Activated B cell treated with CpG ODN at 0.5 μM for 24 hours (primary cell): ENCODE results near the gene RANBP2. TPM values are rescaled to one million over a fixed set of nuclear protein-coding genes. Genes with fewer than 3 reads are reported as not detected.

Experiments used
- ATAC-seq: fragments of 200-7000 bp; cut with Tn5 transposase; one replicate; pipeline ENCODE4 v1.10.0; 2021; ENCODE audit warnings: low read depth, mild to moderate bottlenecking, moderate library complexity
- CTCF ChIA-PET: fragments of 350-600 bp; sonication (Branson Sonifier 250); formaldehyde crosslinking; loops from one replicate; lab custom pipeline; 2021; ENCODE audit warnings: antibody characterized with exemption; lab: Charles Lee
- POLR2A ChIA-PET: fragments of 350-600 bp; sonication (Branson Sonifier 250); formaldehyde crosslinking; loops from one replicate; lab custom pipeline; 2021; ENCODE audit warnings: antibody characterized with exemption; lab: Charles Lee
- DNase-seq: peaks from one replicate; pipeline ENCODE4 v3.0.0; 2022
- H3K27ac Mint-ChIP-seq: one replicate; pipeline ENCODE4 v1.8.0; 2020; ENCODE audit warnings: mixed read lengths
- H3K27me3 Mint-ChIP-seq: one replicate; pipeline ENCODE4 v1.8.0; 2021; ENCODE audit warnings: mixed read lengths
- H3K36me3 Mint-ChIP-seq: one replicate; pipeline ENCODE4 v1.8.0; 2021; ENCODE audit warnings: low read depth, mixed read lengths
- H3K4me1 Mint-ChIP-seq: one replicate; pipeline ENCODE4 v1.8.0; 2021; ENCODE audit warnings: mixed read lengths
- H3K4me3 Mint-ChIP-seq: one replicate; pipeline ENCODE4 v1.8.0; 2020; ENCODE audit warnings: mild to moderate bottlenecking, mixed read lengths
- H3K9me3 Mint-ChIP-seq: one replicate; pipeline ENCODE4 v1.8.0; 2020; ENCODE audit warnings: mixed read lengths
- intact Hi-C: fragments of 100-400 bp; cut with micrococcal nuclease; formaldehyde crosslinking; loops from one replicate; pipeline ENCODE4 v1.15.1; 2024
- total RNA-seq: library from RNA; stranded (reverse); gene quantifications from 2 replicates; pipeline ENCODE4 v1.2.3, GENCODE V29; 2022
- TF ChIP-seq, protein P1 (sequence below): fragments of 200-600 bp; IDR thresholded peaks from one replicate; pipeline ENCODE4 v1.8.0; 2022; ENCODE audit warnings: antibody characterized with exemption, mild to moderate bottlenecking

Gene RANBP2
- total RNA-seq, 1 donor from 2014 or later, result 68.5 TPM

- Mint-ChIP-seq H3K4me1 (no peaks in the 10 kb centered on the region), H3K27ac (no peak overlapping the region), H3K36me3 (peaks cover 67% of the 10 kb centered on the region), H3K9me3 (peaks cover 17% of the 10 kb centered on the region), H3K27me3 (no peaks in the 10 kb centered on the region), H3K4me3 (no peak overlapping the region)
- intact Hi-C loops, result no loop called here
- DNase-seq, result no peak
- ChIA-PET POLR2A (no interaction called here), CTCF (no interaction called here)
- ATAC-seq, result no peak
- TF ChIP-seq, protein P1, sequence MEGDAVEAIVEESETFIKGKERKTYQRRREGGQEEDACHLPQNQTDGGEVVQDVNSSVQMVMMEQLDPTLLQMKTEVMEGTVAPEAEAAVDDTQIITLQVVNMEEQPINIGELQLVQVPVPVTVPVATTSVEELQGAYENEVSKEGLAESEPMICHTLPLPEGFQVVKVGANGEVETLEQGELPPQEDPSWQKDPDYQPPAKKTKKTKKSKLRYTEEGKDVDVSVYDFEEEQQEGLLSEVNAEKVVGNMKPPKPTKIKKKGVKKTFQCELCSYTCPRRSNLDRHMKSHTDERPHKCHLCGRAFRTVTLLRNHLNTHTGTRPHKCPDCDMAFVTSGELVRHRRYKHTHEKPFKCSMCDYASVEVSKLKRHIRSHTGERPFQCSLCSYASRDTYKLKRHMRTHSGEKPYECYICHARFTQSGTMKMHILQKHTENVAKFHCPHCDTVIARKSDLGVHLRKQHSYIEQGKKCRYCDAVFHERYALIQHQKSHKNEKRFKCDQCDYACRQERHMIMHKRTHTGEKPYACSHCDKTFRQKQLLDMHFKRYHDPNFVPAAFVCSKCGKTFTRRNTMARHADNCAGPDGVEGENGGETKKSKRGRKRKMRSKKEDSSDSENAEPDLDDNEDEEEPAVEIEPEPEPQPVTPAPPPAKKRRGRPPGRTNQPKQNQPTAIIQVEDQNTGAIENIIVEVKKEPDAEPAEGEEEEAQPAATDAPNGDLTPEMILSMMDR, result no peak
These were observed 87.3 kb downstream of the RANBP2 start for GRCh38 chr2:108806371-108807113.

DNA sequence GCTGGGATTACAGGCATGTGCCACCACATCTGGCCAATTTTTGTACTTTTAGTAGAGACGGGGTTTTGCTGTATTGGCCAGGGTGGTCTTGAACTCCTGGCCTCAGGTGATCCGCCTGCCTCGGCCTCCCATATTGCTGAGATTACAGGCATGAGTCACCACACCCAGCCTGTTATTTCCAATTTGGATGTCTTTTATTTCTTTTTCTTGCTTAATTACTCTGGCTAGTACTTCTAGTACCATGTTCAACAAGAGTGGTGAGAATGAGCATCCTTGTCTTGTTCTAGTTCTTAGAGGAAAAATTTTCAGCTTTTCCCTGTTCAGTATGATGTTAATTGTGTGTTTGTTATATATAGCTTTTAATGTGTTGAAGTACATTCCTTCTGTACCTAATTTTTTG, 90.7 kb downstream of the RANBP2 start:
- DNase-seq (no peak), ATAC-seq (no peak)
- peaks cover 66% of the 10 kb centered on the region for H3K36me3 Mint-ChIP-seq
- TF ChIP-seq, protein P1, result no peak
- no peak overlapping the region for H3K4me3 Mint-ChIP-seq
- POLR2A ChIA-PET, result no interaction called here
- intact Hi-C loops, result no loop called here
- CTCF ChIA-PET, result no interaction called here
- H3K4me1 Mint-ChIP-seq, result no peaks in the 10 kb centered on the region
- no peak overlapping the region for H3K27ac Mint-ChIP-seq
- peaks cover 17% of the 10 kb centered on the region for H3K9me3 Mint-ChIP-seq
- H3K27me3 Mint-ChIP-seq, result no peaks in the 10 kb centered on the region

GRCh38 chr2:108810993-108811957, 92.0 kb downstream of the RANBP2 start:
- TF ChIP-seq, protein P1, result no peak
- H3K27ac Mint-ChIP-seq, result no peak overlapping the region
- no peaks in the 10 kb centered on the region for H3K27me3 Mint-ChIP-seq
- no peak for ATAC-seq
- intact Hi-C loops, result no loop called here
- ChIA-PET POLR2A (no interaction called here), CTCF (no interaction called here)
- DNase-seq, result no peak
- no peaks in the 10 kb centered on the region for H3K4me1 Mint-ChIP-seq
- peaks cover 17% of the 10 kb centered on the region for H3K9me3 Mint-ChIP-seq
- no peak overlapping the region for H3K4me3 Mint-ChIP-seq
- H3K36me3 Mint-ChIP-seq, result peaks cover 62% of the 10 kb centered on the region

DNA sequence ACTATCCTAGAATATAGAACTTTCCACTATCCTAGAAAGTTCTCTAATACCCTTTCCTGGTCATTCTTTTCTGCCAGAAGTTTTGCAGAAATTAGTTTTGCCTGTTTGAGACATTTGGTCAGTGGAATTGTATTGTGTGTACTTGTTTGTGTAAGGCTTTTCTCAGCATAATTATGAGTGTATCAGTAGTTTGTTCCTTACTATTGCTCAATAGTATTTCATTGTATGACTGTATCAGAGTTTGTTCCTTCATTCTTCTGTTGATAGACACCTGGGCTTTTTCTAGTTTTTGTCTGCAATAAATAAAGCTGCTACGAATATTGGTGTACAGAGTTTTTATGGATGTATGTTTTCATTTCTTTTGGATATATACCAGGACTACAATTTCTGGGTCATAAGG, 94.5 kb downstream of the RANBP2 start:
- POLR2A ChIA-PET, result no interaction called here

More for the DNA sequence above, 94.5 kb downstream of the RANBP2 start:
- DNase-seq (no peak), ATAC-seq (no peak)
- Mint-ChIP-seq H3K4me1 (no peaks in the 10 kb centered on the region), H3K36me3 (peaks cover 61% of the 10 kb centered on the region), H3K27ac (no peak overlapping the region), H3K9me3 (peaks cover 15% of the 10 kb centered on the region), H3K4me3 (no peak overlapping the region), H3K27me3 (no peaks in the 10 kb centered on the region)
- intact Hi-C loops, result no loop called here
- TF ChIP-seq, protein P1, result no peak
- CTCF ChIA-PET, result no interaction called here
